GM04504 (cell line): ENCODE measurements around the gene RIPOR3.
"Not testable (repeated sequence)": the region's sequence is repeated elsewhere in the genome, so short reads cannot be mapped to it uniquely, and the experiment has no call there.

Experiments
- DNase-seq: peaks from one replicate; pipeline ENCODE4 v3.0.0-alpha.2; 2012; ENCODE audit warnings: low read depth

The RIPOR3 gene

DNA sequence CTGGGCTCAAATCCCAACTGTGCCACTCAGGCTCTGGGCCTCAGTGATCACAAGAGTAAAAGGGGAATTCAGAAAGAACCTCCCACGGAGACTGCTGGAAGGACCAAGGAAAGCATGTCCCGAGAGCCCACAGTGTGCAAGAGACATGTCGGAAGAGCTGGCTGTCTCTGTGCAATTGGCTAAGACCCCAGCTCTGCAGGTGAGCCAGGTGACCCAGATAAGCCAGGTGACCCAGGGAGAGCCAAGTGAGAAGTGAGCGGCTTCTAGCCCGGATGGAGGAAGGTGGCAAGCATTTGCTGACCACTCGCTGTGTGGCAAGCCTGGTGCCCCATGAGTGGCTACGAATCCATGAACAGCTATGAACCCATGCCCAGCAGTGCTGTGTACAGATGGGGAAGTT, 59.1 kb downstream of the RIPOR3 start:
- no peak for DNase-seq

DNA sequence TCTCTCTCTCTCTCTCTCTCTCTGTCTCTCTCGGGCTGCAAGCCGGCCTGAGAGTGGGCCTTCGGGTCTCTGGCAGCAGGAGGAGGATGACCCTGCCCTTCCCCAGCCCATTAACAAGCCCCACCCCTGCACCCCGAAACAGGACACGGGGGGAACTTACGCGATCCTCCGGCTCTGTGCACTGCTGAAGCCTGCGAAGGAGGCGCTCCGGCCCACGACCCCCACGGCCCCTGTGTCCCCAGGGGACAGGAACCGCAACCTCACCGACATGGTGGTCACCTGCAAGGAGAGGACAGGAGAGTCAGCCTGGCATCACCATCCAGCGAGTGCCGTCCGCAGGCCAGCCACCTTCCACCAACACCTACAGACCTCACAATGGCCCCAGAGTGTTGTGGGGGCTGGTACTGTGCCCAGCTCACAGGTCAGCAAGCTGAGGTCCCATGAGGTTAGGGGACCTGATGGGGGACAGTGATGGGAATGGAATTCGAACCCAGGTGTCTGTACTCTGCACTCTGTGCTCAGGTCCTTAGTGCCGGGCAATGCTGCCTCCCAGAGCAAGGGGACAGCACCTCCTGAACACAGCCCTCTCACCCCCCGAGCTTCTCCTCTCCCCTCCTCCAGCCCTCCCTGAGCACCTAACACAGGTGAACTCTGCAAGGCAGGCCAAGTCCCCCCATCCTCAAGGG, 60.6 kb downstream of the RIPOR3 start:
- DNase-seq, result no peak

- DNase-seq, result no peak
Observed at GRCh38 chr20:50629670-50630045, 61.7 kb downstream of the RIPOR3 start.

DNA sequence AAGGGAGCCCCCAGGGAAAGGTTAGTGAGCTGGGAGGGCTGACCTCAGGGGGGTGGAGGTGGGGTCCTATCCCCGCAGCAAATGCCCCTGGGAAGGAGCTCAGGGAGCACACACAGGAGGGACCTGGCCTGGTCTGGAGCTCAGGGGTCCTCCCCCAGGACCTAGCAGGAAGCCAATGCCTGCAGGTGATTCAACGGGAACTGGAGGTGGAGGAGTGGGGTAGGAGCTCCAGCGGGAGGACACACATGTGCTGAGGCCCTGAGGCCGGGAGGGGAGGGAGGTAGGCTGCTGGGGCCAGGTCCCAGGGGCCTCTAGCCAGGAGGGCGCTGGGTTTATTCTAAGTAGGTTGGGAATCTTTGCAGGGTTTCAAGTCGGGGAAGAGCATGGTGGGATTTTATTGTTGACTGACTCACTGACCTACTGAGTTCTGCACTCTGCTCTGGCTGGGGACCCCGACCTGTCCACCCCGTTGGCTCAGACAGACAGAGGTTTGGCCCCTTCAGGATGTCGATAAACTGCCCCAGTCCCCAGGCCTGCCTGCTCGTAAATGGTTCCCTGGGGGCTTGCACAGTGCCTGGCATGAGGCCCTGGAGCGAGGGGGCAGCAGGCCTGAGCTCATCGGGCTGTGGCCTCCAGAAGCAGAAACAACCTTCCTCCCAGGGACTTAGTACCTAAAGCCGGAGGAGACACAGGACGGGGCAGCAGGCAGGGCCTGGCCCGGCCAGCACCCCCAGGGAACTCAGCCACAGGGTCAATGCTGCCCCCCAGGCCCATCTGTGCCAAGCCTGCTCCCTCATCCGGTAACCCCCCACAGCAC, 62.3 kb downstream of the RIPOR3 start:
- DNase-seq, result no peak

DNA sequence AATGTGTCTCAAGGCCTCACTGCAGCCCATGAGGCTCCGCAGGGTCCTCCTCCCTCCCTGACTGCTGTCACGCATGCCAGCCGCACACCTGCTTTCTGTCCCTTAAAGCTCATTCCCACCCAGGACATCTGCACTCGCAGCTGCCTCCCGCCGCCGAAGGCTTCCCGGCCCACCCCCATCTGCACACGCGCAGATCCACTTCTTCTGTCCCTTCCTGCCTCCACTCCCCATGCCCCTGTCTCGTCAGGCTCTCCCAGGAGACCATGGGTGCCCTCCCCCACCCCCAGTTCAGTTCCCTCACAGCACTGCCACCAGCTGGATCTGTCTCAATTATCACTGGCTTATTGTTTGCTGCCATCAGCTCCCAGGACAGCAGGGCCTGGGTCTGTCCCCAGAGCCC, 63.0 kb downstream of the RIPOR3 start:
- DNase-seq, result no peak

DNA sequence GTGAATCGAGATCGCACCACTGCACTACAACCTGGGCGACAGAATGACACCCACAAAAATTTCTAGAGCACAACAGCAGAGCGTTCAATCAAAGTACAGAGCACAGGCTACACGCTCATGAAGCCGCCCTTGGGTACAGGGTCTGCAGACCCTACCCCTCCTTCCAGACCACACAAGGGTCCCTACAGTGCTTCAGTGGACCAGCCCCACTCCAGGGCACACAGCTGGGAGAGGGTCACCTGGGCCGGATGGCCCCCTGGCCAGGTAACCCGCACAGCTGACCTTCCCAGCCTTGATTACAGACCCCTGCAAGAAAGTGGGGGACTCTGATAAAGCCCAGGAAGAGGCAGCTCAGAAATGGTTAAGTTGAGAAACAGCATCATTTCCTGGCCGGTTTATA, 63.6 kb downstream of the RIPOR3 start:
- DNase-seq, result no peak

GRCh38 chr20:50625986-50626677, 65.2 kb downstream of the RIPOR3 start:
- DNase-seq, result no peak

DNA sequence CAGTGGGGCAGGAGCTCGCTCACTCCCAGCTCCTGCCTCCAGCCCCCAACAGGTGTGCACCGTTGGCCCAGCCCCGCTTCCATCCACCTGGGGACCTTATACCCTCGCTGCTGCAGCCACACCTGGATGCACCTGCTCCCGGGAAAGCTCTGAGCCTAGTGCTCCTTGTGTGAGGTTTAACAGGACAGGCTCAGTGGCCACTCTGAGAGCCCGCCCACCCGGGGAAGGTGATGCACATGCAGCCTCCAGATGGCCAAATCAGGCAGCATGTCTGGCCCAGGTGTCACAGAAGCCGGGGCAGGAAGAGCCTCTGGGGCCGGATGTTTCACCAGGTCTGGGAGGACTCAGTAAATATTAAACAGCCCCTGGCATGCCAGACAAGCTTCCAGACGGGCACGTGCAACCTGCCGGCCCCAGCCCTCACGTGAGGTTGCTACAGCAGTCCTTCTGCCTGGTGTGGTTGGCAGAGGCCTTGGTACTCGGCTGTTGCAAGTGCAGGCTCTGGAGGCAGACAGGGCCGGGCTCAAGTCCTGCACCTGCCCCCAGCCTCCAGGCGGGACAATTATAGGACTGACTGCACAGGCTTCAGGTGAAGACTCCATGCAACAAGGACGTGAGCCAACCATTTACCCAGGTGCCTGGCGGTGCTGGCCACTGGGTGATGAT, 66.9 kb downstream of the RIPOR3 start:
- no peak for DNase-seq

- DNase-seq, result no peak
Observed at GRCh38 chr20:50621068-50621665, 70.2 kb downstream of the RIPOR3 start.

GRCh38 chr20:50620459-50620858, 70.9 kb downstream of the RIPOR3 start:
- DNase-seq, result not testable (repeated sequence)

DNA sequence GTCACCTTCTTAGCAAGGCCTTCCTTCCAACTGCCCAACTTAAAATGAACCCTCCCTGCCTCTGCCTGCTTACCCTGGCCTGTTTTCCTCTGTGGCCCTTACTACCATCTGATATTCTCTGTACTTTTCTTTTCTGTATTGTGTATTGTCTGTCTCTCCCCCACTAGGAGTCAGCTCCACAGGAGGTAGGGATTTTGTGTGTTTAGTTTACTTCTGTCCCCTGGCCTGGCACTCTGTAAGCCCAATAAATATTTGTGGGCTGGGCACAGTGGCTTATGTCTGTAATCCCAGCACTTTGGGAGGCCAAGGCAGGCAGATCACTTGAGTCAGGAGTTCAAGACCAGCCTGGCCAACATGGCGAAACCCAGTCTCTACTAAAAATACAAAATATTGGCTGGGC, 72.8 kb downstream of the RIPOR3 start:
- DNase-seq, result no peak

DNA sequence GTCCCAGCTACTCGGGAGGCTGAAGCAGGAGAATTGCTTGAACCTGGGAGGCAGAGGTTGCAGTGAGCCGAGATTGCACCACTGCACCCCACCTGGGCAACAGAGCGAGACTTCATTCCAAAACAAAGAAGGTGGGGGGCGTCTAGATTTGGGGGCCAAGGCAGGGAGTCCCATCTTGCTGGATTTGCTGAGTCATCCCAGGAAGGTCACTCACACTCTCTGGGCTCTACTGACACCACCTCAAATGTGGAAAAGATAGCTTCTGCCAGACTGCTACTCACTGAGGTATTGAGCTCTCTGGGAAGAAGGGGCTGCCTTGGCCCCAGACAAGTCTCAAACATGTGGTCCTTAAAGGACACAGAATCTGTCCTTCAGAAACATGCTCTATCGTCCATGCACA, 74.3 kb downstream of the RIPOR3 start:
- DNase-seq, result no peak

- DNase-seq, result no peak
Observed at GRCh38 chr20:50615407-50615806, 75.9 kb downstream of the RIPOR3 start.

DNA sequence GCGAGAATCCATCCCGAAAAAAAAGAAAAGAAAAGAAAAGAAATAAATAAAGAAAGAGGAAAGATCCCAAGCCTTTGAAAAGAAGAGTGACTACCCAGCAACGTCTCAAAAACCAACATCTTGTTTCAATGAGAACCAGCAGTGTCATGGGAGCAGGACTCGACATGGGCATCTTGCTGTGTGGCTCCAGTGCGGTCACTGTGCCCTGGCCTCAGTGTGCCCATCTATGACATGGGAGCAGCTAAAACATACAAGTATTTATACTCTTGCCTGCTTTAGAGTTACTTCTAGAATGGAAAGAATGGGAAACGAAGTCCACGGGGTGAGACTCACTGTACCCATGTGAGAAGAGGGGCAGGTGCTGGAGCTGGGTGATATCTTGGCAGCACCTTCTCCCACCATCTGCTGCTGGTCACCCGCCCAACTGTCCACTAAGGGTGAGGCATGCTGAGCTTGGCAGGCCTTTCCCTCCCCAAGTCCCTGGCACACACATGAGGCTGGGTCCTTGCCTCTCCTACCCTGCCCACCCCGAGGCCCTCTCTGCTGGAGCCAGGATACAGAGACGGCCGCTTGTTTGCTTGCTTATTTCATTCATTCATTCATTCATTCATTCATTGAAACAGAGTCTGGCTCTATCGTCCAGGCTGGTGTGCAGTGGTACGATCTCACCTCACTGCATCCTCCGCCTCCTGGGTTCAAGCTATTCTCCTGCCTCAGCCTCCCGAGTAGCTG, 77.7 kb downstream of the RIPOR3 start:
- DNase-seq, result no peak

GRCh38 chr20:50611128-50611810, 80.1 kb downstream of the RIPOR3 start:
- no peak for DNase-seq

GRCh38 chr20:50610212-50610718, 81.1 kb downstream of the RIPOR3 start:
- DNase-seq, result no peak

GRCh38 chr20:50609438-50609989, 81.8 kb downstream of the RIPOR3 start:
- no peak for DNase-seq

GRCh38 chr20:50608750-50609104, 82.6 kb downstream of the RIPOR3 start:
- DNase-seq, result no peak

DNA sequence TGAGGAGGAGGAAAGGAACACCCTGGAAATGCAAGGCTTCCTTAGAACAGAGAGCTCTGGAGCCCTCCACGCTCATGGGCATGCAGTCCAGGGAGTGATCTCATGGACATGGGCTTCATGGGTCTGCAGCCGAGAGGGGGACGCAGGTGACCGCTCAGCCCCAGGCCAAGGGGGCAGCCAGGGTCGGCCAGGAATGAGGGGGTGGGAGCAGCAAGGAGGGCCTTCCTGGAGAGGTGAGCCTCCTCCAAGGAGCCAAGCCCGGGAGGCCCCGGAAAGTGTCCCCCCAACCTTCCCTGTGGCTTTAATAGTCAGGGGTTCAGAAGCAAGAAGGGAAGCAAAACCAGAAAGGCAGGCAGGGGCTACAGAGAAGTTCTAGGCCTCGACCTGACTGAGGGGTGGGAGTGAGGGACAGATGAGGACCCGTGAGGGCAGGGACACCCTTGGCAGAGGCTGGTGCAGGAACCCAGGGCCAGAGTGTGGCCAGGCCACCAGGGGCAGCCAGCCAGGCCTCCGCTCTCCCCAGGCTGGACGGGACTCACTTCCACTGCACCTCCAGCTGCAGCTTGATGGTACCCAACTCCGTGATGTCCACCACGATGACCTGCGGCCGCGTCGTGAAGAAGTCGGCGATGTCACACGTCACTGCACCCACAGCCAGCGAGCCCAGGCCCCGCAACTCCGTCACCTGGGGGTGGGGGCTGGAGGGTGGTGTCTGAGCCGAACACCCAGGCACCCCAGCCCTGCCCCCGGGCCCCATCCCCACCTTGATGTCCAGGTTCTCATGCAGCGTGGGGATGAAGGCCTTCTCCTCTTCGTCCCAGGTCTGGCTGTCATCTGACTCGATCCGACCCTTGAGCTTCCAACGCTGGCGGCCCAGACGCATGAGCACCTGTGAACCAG, 83.2 kb downstream of the RIPOR3 start:
- no peak for DNase-seq
